ENCODE results near the gene AP2A1. TPM values are rescaled to one million over a fixed set of nuclear protein-coding genes. Genes with fewer than 3 reads are reported as not detected.

The AP2A1 gene
- total and polyA plus RNA-seq, 9 of the 15 experiments (the other 6 are each of a cell fraction or from before 2014, with no cell fraction given), result 0.55 to 150 (median 31.9) TPM

GRCh38 chr19:49840736-49841249 lies 74.0 kb downstream of the AP2A1 start (continued):
- no peak for TF ChIP-seq RB1 (IDR thresholded peaks at IDR 0.05; ENCODE audit: low read depth)

DNA sequence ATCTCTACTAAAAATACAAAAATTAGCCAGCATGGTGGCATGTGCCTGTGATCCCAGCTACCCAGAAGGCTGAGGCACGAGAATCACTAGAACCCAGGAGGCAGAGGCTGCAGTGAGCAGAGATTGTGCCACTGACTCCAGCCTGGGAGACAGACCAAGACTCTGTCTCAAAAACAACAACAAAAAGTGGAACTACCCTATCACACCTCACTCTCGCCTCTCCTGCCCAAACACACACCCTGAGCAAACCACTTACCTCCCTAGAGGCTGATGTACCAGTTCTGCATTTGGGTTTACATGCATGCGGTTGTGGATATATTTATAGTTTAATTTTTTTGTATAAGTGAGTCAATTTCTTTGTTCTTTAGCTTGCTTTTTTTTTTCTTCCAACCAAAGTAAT lies 76.5 kb downstream of the AP2A1 start:
- CTCF ChIA-PET (ENCODE audit: low intra/inter-chr PET ratio), result no interaction called here
- peaks cover 9 to 12% of the 10 kb centered on the region in 2 experiments for H3K4me1 ChIP-seq (replicated peaks in 1 of 2; ENCODE audit: control insufficient read depth in 2 of 2, insufficient read depth in 2 of 2, low read length in 2 of 2)
- peaks cover 26% of the 10 kb centered on the region for H3K36me3 ChIP-seq (ENCODE audit: control insufficient read depth, insufficient read depth, low read length)
- FAIRE-seq (no peak), DNase-seq (ENCODE audit: extremely low read depth in 1 of 4, low spot score in 3 of 4) (no peak), ATAC-seq (no peak)
- no peaks in the 10 kb centered on the region for H3K27me3 ChIP-seq (ENCODE audit: control insufficient read depth in 2 of 2, insufficient read depth in 2 of 2, low read length in 2 of 2)
- POLR2A ChIA-PET, result interaction anchor here (0.6 to 1.3 kb wide), 2 partner anchors 8 to 250 kb away, joined by 3 to 5 read pairs; no protein-coding TSS in a partner anchor
- in situ Hi-C loops (cut with MboI), result no loop called here
- H3K9me1 ChIP-seq (ENCODE audit: control insufficient read depth, insufficient read depth, low read length), result peaks cover 3% of the 10 kb centered on the region
- H4K20me1 ChIP-seq (replicated peaks; ENCODE audit: control insufficient read depth, insufficient read depth, low read length), result no peaks in the 10 kb centered on the region
- H2AFZ ChIP-seq (ENCODE audit: low read depth, low read length), result no peak overlapping the region
- WGBS (ENCODE audit: insufficient coverage, low coverage, missing lambda C conversion rate), result 80% methylated on average over 3 of the region's 3 CpGs
- no peaks in the 10 kb centered on the region for H3K79me2 ChIP-seq (ENCODE audit: control insufficient read depth, insufficient read depth, low read length)
- no peak overlapping the region for H3K9ac ChIP-seq (ENCODE audit: insufficient read depth in 1 of 2, low read depth in 2 of 2, low read length in 2 of 2)
- H3K4me2 ChIP-seq (ENCODE audit: insufficient read depth, low read length), result no peak overlapping the region
- intact Hi-C loops (cut with micrococcal nuclease), result no loop called here
- BruUV-seq (replicated peaks), result no TSS peak
- TF ChIP-seq EP300 (IDR thresholded peaks at IDR 0.05; ENCODE audit: low read length) (no peak), ZNF444 (CRISPR knock-in tag; IDR thresholded peaks at IDR 0.05) (no peak), TBP (optimal IDR thresholded peaks at IDR 0.05; ENCODE audit: low read depth, low read length) (no peak), ZNF507 (tag; conservative IDR thresholded peaks at IDR 0.05) (no peak), ETS2 (tag; IDR thresholded peaks at IDR 0.05; ENCODE audit: borderline replicate concordance, poor library complexity, severe bottlenecking) (no peak)
- TF ChIP-seq, protein P1, sequence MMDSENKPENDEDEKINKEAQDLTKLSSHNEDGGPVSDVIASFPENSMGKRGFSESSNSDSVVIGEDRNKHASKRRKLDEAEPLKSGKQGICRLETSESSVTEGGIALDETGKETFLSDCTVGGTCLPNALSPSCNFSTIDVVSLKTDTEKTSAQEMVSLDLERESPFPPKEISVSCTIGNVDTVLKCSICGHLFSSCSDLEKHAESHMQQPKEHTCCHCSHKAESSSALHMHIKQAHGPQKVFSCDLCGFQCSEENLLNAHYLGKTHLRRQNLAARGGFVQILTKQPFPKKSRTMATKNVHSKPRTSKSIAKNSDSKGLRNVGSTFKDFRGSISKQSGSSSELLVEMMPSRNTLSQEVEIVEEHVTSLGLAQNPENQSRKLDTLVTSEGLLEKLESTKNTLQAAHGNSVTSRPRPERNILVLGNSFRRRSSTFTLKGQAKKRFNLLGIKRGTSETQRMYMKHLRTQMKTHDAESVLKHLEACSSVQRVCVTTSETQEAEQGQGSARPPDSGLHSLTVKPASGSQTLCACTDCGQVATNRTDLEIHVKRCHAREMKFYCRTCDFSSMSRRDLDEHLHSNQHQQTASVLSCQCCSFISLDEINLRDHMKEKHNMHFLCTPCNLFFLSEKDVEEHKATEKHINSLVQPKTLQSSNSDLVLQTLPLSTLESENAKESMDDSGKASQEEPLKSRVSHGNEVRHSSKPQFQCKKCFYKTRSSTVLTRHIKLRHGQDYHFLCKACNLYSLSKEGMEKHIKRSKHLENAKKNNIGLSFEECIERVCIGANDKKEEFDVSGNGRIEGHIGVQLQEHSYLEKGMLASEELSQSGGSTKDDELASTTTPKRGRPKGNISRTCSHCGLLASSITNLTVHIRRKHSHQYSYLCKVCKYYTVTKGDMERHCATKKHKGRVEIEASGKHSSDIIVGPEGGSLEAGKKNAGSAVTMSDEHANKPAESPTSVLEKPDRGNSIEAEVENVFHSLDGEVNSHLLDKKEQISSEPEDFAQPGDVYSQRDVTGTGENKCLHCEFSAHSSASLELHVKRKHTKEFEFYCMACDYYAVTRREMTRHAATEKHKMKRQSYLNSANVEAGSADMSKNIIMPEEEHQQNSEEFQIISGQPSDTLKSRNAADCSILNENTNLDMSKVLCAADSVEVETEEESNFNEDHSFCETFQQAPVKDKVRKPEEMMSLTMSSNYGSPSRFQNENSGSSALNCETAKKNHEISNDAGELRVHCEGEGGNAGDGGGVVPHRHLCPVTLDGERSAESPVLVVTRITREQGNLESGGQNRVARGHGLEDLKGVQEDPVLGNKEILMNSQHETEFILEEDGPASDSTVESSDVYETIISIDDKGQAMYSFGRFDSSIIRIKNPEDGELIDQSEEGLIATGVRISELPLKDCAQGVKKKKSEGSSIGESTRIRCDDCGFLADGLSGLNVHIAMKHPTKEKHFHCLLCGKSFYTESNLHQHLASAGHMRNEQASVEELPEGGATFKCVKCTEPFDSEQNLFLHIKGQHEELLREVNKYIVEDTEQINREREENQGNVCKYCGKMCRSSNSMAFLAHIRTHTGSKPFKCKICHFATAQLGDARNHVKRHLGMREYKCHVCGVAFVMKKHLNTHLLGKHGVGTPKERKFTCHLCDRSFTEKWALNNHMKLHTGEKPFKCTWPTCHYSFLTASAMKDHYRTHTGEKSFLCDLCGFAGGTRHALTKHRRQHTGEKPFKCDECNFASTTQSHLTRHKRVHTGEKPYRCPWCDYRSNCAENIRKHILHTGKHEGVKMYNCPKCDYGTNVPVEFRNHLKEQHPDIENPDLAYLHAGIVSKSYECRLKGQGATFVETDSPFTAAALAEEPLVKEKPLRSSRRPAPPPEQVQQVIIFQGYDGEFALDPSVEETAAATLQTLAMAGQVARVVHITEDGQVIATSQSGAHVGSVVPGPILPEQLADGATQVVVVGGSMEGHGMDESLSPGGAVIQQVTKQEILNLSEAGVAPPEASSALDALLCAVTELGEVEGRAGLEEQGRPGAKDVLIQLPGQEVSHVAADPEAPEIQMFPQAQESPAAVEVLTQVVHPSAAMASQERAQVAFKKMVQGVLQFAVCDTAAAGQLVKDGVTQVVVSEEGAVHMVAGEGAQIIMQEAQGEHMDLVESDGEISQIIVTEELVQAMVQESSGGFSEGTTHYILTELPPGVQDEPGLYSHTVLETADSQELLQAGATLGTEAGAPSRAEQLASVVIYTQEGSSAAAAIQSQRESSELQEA (IDR thresholded peaks at IDR 0.05; ENCODE audit: low read depth), result no peak
- TF ChIP-seq, protein P2, sequence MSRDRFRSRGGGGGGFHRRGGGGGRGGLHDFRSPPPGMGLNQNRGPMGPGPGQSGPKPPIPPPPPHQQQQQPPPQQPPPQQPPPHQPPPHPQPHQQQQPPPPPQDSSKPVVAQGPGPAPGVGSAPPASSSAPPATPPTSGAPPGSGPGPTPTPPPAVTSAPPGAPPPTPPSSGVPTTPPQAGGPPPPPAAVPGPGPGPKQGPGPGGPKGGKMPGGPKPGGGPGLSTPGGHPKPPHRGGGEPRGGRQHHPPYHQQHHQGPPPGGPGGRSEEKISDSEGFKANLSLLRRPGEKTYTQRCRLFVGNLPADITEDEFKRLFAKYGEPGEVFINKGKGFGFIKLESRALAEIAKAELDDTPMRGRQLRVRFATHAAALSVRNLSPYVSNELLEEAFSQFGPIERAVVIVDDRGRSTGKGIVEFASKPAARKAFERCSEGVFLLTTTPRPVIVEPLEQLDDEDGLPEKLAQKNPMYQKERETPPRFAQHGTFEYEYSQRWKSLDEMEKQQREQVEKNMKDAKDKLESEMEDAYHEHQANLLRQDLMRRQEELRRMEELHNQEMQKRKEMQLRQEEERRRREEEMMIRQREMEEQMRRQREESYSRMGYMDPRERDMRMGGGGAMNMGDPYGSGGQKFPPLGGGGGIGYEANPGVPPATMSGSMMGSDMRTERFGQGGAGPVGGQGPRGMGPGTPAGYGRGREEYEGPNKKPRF (IDR thresholded peaks at IDR 0.05; ENCODE audit: low read depth, low read length), result no peak
- H3K4me3 ChIP-seq, result no peak overlapping the region
- 0 out of 2 replicates have a peak, but pooled peaks cover 3% of the 10 kb centered on the region for H3K9me3 ChIP-seq (replicated peaks; ENCODE audit: control insufficient read depth, insufficient read depth, low read depth, low read length)
- H3K27ac ChIP-seq (ENCODE audit: extremely low read depth, low read depth, low read length), result no peak overlapping the region
